Muscle layer of colon (tissue), 2 donors: ENCODE measurements around the gene FRS3.
"Not testable (repeated sequence)": the region's sequence is repeated elsewhere in the genome, so short reads cannot be mapped to it uniquely, and the experiment has no call there.

ENCODE experiments used
- H3K27ac ChIP-seq: one replicate; pipeline ENCODE4 v1.7.0; 2013; ENCODE audit warnings: low read depth, mild to moderate bottlenecking, low read length, moderate library complexity
- H3K27me3 ChIP-seq, 2 donors: one replicate each; pipeline ENCODE4 v1.7.0; 2013; ENCODE audit warnings: low read length in 2 of 2, mild to moderate bottlenecking in 2 of 2; ENCODE audit not compliant: insufficient read depth in 2 of 2, control insufficient read depth in 1 of 2
- H3K36me3 ChIP-seq: one replicate; pipeline ENCODE4 v1.7.0; 2013; ENCODE audit warnings: mild to moderate bottlenecking, low read length; ENCODE audit not compliant: insufficient read depth
- H3K4me1 ChIP-seq: one replicate; pipeline ENCODE4 v1.7.0; 2013; ENCODE audit warnings: mild to moderate bottlenecking, low read length; ENCODE audit not compliant: insufficient read depth
- H3K4me3 ChIP-seq, 2 donors: one replicate each; pipeline ENCODE4 v1.7.0; 2013; ENCODE audit warnings: low read length in 2 of 2, low read depth in 1 of 2, mild to moderate bottlenecking in 1 of 2, moderate library complexity in 1 of 2
- H3K9ac ChIP-seq: one replicate; pipeline ENCODE4 v1.7.0; 2013; ENCODE audit warnings: low read length
- H3K9me3 ChIP-seq: one replicate; pipeline ENCODE4 v1.7.0; 2013; ENCODE audit warnings: mild to moderate bottlenecking, low read length
- donor health status: abdominal sarcoma.
- donor health status: Adenocarcinoma of cecum.

FRS3 gene

DNA sequence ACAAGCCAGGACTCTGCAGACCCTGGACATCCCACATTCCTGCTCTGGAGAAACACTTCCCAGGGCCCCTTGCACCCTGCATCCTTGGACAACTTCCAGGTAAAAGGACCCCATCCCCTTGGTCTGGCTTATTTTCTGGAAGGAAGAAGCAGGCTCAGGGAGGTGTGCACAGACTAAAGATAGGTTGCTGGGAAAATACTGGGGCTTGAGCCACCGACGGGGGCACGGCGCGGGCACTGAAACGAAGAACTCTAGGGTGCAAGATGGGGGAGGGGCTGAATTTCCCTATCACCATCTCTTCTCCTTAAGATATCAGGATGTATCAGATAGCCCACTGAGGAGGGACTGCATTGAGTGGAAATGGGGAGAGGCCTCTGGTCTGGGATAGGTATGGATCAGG is 805 bp downstream of the FRS3 start:
- H3K9me3 ChIP-seq: no peaks in the 10 kb centered on the region
- no peaks in the 10 kb centered on the region for H3K27me3 ChIP-seq
- H3K27ac ChIP-seq: no peak overlapping the region
- peak overlapping the region; percentile 37 to 63 for H3K4me3 ChIP-seq
- peaks cover 19% of the 10 kb centered on the region for H3K4me1 ChIP-seq
- H3K36me3 ChIP-seq: peaks cover 29% of the 10 kb centered on the region
- H3K9ac ChIP-seq: peak overlapping the region; percentile 71

DNA sequence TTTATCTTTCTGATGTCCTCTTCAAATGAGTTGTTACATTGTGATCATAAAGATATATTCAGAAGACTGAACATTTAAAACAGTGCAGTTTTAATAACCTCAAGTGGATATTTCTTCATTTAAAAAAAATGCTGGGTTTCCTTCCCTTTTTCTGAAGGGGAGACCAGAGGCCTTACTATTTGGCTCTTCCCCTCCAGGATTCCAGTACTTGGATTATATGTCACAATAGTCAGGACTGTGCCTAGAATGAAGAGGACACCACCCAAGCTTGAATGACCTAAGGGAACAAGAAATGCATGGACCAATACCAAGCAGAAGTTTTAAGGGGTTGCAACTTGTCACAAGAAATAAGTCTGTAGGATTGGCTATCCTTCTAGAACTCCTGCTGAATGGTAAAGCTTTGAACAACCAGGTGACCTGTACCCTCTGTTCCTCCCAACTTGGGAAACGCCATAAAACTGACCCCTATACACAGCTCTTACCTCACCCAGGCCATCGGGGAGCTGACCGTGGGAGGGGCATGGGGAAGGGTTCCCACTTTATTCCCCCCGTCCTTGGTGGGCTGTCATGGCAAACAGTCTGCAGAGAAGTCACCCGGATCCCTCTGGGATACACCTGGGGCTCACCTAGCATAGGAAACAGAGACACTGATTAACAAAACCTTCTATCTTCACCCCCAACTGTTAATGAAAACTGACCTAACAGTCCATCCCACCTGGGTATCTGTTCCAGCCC is 2.0 kb downstream of the FRS3 start:
- H3K27ac ChIP-seq: no peak overlapping the region
- no peak overlapping the region for H3K9ac ChIP-seq
- H3K9me3 ChIP-seq: no peaks in the 10 kb centered on the region
- H3K36me3 ChIP-seq: peaks cover 32% of the 10 kb centered on the region
- H3K4me1 ChIP-seq: peaks cover 19% of the 10 kb centered on the region
- H3K4me3 ChIP-seq: no peak overlapping the region
- H3K27me3 ChIP-seq: no peaks in the 10 kb centered on the region

DNA sequence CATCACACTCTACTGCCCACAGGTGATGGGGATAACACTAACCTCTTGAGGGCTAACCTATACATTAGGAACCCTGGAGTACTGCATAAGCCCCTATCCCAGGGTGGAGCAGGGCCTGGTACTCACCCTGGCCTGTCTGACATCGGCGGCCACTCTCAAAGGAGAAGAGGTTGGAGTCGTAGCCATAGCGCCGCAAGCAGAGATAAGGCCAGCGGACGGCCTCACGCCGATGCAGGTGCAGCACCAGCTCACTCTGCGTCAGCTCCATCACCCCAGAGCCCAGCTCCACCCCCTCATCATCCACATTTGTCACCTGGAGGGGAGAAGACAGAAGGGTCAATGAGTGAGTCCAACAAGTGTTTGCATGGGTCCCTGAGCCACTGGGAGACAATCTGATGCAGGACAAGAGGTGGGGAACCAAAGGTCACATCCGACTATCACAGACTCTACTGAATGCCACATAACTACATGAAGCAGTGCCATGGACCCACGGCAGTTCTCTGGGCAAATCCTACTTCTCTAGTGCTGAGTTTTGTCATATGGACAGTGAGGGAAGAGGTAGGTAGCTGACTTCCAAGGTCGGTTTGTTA is 4.3 kb downstream of the FRS3 start:
- H3K36me3 ChIP-seq: peaks cover 49% of the 10 kb centered on the region
- H3K4me3 ChIP-seq: no peak overlapping the region
- H3K27me3 ChIP-seq: no peaks in the 10 kb centered on the region
- no peak overlapping the region for H3K27ac ChIP-seq
- peaks cover 10% of the 10 kb centered on the region for H3K4me1 ChIP-seq
- no peak overlapping the region for H3K9ac ChIP-seq
- H3K9me3 ChIP-seq: no peaks in the 10 kb centered on the region

DNA sequence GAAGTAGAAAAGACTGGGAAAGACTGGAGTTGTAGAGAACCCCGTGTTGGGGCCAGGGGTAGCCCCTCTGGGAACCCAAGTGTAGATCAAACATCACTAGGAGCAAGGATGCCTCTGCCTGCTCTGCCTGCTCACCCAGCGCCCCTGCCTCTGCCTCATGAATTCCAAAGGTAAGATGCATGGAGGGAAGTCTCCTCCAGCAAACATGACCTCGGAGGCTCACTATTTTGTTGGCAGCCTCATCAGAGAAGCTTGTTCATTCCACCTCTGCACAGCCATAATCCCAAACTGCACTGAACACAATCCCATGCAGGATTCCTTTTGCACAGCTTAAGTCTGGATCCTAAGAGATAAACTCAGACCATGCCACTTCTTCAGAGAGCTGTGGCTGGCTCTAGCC is 4.9 kb downstream of the FRS3 start:
- Histone ChIP-seq H3K27ac (no peak overlapping the region), H3K36me3 (peaks cover 49% of the 10 kb centered on the region), H3K27me3 (no peaks in the 10 kb centered on the region)

DNA sequence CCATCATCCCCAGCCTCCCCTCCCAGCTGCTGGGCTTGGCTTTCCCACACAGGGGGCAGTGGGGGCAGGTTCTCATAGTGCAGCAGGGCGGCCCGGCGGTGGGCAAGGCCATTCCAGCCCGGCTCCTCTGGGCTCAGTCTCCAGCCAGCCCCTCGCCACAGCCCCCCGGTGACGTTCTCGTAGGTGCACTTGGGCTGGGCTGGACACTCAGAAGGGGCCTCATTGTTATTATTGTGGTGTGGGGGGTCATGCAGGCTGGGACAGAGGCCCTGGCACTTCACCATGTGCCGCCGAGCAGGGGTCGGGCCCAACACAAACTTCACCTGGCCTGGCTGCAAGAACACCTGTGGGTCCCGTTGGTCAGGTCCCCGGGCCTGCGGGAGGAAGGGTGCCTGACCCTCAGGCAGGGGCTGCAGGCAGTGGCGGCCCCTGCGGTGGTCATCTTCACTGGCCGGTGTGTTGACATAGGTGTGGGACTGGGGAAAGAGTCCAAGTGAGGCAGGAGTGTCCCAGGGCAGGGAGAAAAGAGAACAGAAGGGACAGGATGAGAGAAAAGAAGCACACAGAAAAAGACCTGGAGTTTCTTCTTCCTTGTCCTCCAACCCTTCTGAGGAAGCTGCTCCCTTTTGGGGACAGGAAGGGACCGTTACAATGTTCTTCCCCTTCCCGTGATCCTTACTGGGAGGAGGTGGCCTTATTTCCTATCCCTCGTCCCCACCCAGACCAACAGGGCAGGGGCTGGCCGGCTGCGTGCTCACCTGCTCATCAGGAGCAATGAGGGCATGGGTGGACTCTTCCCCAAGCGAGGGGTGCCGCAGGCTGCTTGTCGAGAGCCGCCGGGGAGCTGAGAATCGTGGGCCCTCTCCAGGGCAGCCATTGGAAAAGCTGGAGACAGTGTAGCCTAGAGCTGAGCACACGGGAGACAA is 8.4 kb downstream of the FRS3 start:
- peaks cover 49% of the 10 kb centered on the region for H3K36me3 ChIP-seq
- no peak overlapping the region for H3K27ac ChIP-seq
- H3K9me3 ChIP-seq: no peaks in the 10 kb centered on the region
- H3K9ac ChIP-seq: no peak overlapping the region
- H3K27me3 ChIP-seq: no peaks in the 10 kb centered on the region
- H3K4me1 ChIP-seq: peaks cover 11% of the 10 kb centered on the region
- H3K4me3 ChIP-seq: no peak overlapping the region

More for the DNA sequence above, 4.9 kb downstream of the FRS3 start:
- Histone ChIP-seq H3K9ac (no peak overlapping the region), H3K4me1 (peaks cover 10% of the 10 kb centered on the region), H3K9me3 (no peaks in the 10 kb centered on the region), H3K4me3 (no peak overlapping the region)

DNA sequence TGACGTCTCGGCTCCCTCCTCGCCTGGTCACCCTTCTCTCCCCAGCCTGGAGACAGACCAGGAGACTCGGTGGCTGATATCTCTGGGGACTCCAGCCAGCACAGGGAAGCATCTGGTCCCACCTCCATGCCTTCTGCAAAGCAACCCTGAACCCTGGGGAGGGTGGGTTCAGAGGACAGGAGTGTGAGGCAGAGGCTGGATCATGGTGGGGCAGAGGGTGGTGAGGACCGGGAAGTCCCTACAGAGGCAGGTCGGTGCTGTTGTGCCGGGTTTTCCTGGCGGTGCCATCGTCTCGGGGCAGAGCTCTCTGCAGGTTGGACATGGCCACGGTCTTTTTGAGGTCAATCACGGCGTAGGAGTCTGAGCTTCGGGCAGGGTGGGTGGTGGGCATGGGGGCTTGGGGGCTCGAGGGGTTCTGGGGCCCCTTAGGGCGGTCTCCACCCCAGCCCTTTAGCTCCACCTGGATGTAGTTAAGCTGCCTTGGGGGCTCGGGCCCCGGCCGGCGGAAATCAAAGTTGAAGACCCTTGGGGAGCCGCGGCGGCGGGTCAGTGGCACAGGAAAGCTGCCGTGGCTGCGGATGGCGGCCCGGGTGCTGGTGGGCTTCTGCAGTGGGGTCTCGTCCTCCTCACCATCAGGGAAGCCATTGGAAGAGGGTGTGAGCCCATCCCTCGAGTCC is 9.2 kb downstream of the FRS3 start:
- Histone ChIP-seq H3K9ac (no peak overlapping the region), H3K27ac (no peak overlapping the region), H3K36me3 (peaks cover 44% of the 10 kb centered on the region), H3K9me3 (no peaks in the 10 kb centered on the region), H3K4me3 (no peak overlapping the region), H3K4me1 (peaks cover 11% of the 10 kb centered on the region), H3K27me3 (no peaks in the 10 kb centered on the region)

DNA sequence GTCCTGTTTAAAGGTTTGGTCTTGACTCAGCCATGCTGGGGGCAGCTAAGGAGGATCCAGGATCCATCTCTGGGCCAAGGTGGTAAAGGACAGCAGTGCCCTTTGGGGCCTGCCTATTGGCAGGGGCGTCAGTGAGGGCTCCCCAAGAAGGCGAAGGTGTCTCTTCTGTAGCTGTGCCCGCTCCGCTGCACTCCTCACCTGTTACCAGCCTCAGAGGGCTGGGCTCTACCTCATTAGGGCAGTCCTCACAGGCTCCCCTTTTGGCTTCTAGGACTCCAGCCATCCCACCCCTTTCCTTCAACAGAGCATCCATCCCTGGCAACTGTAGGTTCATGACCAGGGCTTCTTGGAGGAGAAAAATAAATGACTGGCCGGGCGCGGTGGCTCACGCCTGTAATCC is 10.3 kb downstream of the FRS3 start:
- peaks cover 11% of the 10 kb centered on the region for H3K4me1 ChIP-seq
- H3K9ac ChIP-seq: no peak overlapping the region
- H3K4me3 ChIP-seq: no peak overlapping the region
- H3K9me3 ChIP-seq: no peaks in the 10 kb centered on the region
- H3K36me3 ChIP-seq: peaks cover 33% of the 10 kb centered on the region
- H3K27ac ChIP-seq: no peak overlapping the region
- no peaks in the 10 kb centered on the region for H3K27me3 ChIP-seq

DNA sequence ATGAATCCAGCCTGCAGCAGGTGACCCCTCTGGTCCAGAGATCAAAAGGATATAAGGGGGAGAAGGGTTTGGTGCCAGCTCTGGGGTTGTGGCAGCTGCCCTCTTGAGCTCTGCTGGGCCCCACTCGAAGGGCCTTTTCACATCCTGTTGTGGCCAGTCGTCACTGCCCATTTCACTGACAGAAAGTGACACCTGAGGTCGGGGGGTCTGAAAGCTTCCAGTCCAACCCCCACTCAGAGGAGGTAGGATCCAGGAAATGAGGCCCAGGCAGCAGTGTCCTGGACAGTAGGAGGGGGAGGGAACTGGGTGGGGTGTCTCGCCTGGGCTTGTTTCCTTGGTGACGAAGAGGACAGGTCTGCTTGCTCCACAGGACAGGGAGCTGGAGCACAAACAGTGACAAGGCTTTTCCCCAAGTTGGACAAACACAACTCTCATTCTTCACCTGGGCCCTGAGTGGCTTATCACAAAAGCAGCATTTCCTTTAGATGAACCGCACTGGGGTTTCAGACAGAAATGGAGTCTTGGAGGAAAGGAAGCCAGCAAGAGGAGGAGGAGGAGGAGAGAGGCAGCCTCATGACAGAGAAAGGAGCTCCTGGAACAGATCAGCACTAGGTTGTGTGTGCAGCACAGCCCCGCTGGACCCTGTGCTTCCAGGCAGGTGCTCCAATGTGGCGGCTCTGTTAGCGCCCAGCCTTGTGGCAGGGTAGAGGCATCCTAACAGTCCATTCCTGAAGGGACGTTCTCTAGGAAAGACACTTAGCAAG is 11.0 kb downstream of the FRS3 start:
- no peaks in the 10 kb centered on the region for H3K9me3 ChIP-seq
- H3K36me3 ChIP-seq: peaks cover 29% of the 10 kb centered on the region
- no peaks in the 10 kb centered on the region for H3K27me3 ChIP-seq
- H3K4me1 ChIP-seq: peaks cover 11% of the 10 kb centered on the region
- H3K9ac ChIP-seq: no peak overlapping the region
- H3K4me3 ChIP-seq: no peak overlapping the region
- H3K27ac ChIP-seq: no peak overlapping the region

DNA sequence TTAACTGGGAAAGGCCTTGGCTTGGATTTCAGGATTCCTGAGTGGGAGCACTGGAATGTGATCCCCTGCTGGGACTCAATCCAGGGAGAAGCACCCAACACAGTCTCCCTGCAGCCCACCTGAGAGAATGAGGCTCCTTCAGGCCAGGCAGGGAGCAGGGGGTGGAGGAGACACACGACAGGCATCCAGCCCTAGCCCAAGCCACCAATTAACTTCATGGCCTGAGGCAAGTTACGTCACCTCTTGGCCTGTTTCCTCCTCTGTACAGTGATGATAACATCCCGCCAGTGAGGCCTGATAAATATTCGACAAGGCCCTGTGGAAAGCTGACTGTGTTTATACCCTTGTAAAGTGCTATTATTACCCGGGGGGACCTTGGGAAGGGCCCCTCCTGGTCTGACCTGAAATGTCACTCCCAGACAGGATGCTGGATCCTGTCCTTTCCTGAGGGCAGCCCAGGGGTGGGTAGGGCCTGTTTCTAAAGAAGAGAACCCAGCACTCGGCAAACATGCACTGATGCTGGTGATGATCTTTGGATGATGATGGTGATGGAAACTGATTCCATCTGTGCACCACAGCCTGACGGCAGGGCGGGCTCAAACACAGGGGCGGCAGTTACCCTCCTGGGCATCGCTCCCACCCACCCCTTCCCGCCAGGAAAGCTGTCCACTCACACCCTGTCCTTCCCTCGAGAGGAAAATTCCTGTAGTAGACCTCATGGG is 12.4 kb downstream of the FRS3 start:
- H3K27me3 ChIP-seq: no peaks in the 10 kb centered on the region
- no peaks in the 10 kb centered on the region for H3K9me3 ChIP-seq
- H3K9ac ChIP-seq: no peak overlapping the region
- peaks cover 21% of the 10 kb centered on the region for H3K36me3 ChIP-seq
- no peak overlapping the region for H3K4me3 ChIP-seq
- H3K4me1 ChIP-seq: peaks cover 11% of the 10 kb centered on the region
- H3K27ac ChIP-seq: no peak overlapping the region

DNA sequence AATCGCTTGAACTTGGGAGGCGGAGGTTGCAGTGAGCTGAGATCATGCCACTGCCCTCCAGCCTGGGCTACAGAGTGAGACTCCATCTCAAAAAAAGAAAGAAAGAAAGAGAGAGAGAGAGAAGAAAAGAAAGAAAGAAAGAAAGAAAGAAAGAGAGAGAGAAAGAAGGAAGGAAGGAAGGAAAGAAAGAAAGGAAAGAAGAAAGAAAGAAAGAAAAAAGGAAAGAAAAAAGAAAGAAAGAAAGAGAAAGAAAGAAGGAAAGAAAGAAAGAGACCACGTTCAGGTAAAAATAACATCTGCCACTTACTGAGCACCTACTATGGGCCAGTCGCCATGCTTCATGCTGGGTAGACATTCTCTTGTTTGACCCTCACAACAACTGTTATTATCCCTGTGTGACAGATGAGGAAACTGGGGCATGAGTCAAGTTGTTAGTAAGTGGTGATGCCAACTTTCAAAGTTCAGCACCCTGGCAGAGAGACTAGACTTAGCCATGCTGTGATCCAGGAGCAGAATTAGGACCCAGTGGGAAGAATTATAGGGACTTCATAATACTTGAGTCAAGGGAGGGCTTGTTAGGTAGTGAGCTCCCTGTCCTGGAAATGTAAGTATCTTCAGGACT is 13.5 kb downstream of the FRS3 start:
- H3K27me3 ChIP-seq, H3K9ac ChIP-seq, H3K27ac ChIP-seq, H3K4me3 ChIP-seq, H3K9me3 ChIP-seq: not testable (repeated sequence)
- Histone ChIP-seq H3K36me3 (peaks cover 10% of the 10 kb centered on the region), H3K4me1 (peaks cover 11% of the 10 kb centered on the region)
